Activated T-cell treated with anti-CD3 and anti-CD28 coated beads, Interleukin-2, amount 50 U/mL, for 1 hour (primary cell): Measurements from ENCODE around the gene RTN4RL2.
A peak's percentile ranks its signal among the peaks of the same experiment; 100 is the strongest.
"Not testable (repeated sequence)": the region's sequence is repeated elsewhere in the genome, so short reads cannot be mapped to it uniquely, and the experiment has no call there.

Experiments
- DNase-seq: peaks from one replicate; pipeline ENCODE4 v3.0.0-alpha.2; 2020

The RTN4RL2 gene

GRCh38 chr11:57434640-57435546 is 25.4 kb upstream of the RTN4RL2 start:
- no peak for DNase-seq

GRCh38 chr11:57436031-57436430 is 24.3 kb upstream of the RTN4RL2 start:
- DNase-seq: no peak

GRCh38 chr11:57438345-57439285 is 21.7 kb upstream of the RTN4RL2 start:
- DNase-seq: no peak

- DNase-seq: no peak
Observed at GRCh38 chr11:57439786-57440185, 20.5 kb upstream of the RTN4RL2 start.

GRCh38 chr11:57440744-57441414 is 19.4 kb upstream of the RTN4RL2 start:
- no peak for DNase-seq

GRCh38 chr11:57444362-57445121 is 15.8 kb upstream of the RTN4RL2 start:
- DNase-seq: no peak

GRCh38 chr11:57445122-57445394 is 15.3 kb upstream of the RTN4RL2 start:
- not testable (repeated sequence) for DNase-seq

- no peak for DNase-seq
Observed at GRCh38 chr11:57446055-57446454, 14.3 kb upstream of the RTN4RL2 start.

GRCh38 chr11:57453543-57454177 is 6.7 kb upstream of the RTN4RL2 start:
- DNase-seq: no peak

GRCh38 chr11:57456960-57457642 is 3.2 kb upstream of the RTN4RL2 start:
- peak; percentile 79 for DNase-seq

- no peak for DNase-seq
Observed at GRCh38 chr11:57457643-57458023, 2.7 kb upstream of the RTN4RL2 start.

- DNase-seq: no peak
Observed at GRCh38 chr11:57458060-57458409, 2.3 kb upstream of the RTN4RL2 start.

GRCh38 chr11:57458410-57459163 is 1.7 kb upstream of the RTN4RL2 start:
- peak; percentile 61 for DNase-seq

- peak; percentile 53 for DNase-seq
Observed at GRCh38 chr11:57459164-57460021, 935 bp upstream of the RTN4RL2 start.

- no peak for DNase-seq
Observed at GRCh38 chr11:57460758-57461749, 726 bp downstream of the RTN4RL2 start.

- DNase-seq: no peak
Observed at GRCh38 chr11:57461841-57462489, 1.6 kb downstream of the RTN4RL2 start.

GRCh38 chr11:57462597-57462996 is 2.3 kb downstream of the RTN4RL2 start:
- DNase-seq: no peak
